Brain microvascular endothelial cell (primary cell): Measurements from ENCODE around the gene BABAM2.
A peak's percentile ranks its signal among the peaks of the same experiment; 100 is the strongest.

Source experiments
- DNase-seq: peaks from one replicate; pipeline ENCODE4 v3.0.0-alpha.2; 2020
- H3K27ac ChIP-seq: fragments of 250-450 bp; sonication (Bioruptor Pico); 2 replicates; pipeline ENCODE4 v1.5.1; 2020; ENCODE audit warnings: mild to moderate bottlenecking, moderate library complexity
- H3K27me3 ChIP-seq: fragments of 250-450 bp; sonication (Bioruptor Pico); replicated peaks from 2 replicates; pipeline ENCODE4 v1.5.1; 2020; ENCODE audit warnings: mild to moderate bottlenecking
- H3K36me3 ChIP-seq: fragments of 250-450 bp; sonication (Bioruptor Pico); replicated peaks from 2 replicates; pipeline ENCODE4 v1.5.1; 2020; ENCODE audit warnings: mild to moderate bottlenecking
- H3K4me3 ChIP-seq: 2 replicates; pipeline ENCODE4 v1.5.1; 2011; ENCODE audit warnings: low read depth, mild to moderate bottlenecking, control low read depth, low read length, moderate library complexity
- CTCF ChIP-seq: IDR thresholded peaks from 2 replicates; pipeline ENCODE4 v1.5.1; 2011; ENCODE audit warnings: low read depth, mild to moderate bottlenecking, moderate library complexity, low read length, control low read depth, inconsistent platforms; ENCODE audit errors: missing control alignments
- in situ Hi-C: cut with HindIII; loops from 2 replicates; pipeline ENCODE4 v1.10.0; 2017; ENCODE audit warnings: low sequenced_read_pairs, low pct_ligation_motif_present

BABAM2 gene

GRCh38 chr2:27884601-27885000 lies 5.9 kb upstream of the BABAM2 start:
- in situ Hi-C loops, result no loop called here
- DNase-seq, result no peak
- Histone ChIP-seq H3K27ac (peak overlapping the region; percentile 83), H3K4me3 (no peak overlapping the region), H3K27me3 (no peaks in the 10 kb centered on the region), H3K36me3 (no peaks in the 10 kb centered on the region)
- TF ChIP-seq CTCF, result no peak

DNA sequence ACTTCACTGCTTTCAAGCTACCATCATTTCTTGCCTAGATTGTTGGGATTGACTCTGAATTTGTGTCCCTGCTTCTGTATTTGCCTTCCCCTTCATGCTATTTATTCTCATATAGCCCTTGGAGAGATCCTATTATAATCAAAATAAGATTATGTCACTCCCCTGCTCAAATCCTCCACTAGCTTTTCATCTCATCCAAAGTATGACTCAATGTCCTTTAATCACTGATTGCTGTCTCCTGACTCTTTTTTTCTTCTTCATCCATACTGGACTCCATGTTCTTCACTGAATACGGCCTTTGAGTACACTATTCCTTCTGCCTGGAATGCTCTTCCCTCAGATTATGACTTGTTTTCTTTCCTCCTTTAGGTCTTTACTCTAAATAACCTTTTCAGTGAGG lies 5.3 kb upstream of the BABAM2 start:
- Histone ChIP-seq H3K27ac (peak overlapping the region; percentile 83), H3K27me3 (no peaks in the 10 kb centered on the region)

GRCh38 chr2:27885661-27886060 lies 4.9 kb upstream of the BABAM2 start:
- Histone ChIP-seq H3K36me3 (no peaks in the 10 kb centered on the region), H3K27ac (peak overlapping the region; percentile 83), H3K4me3 (no peak overlapping the region), H3K27me3 (no peaks in the 10 kb centered on the region)
- no peak for TF ChIP-seq CTCF
- DNase-seq, result no peak
- in situ Hi-C loops, result no loop called here

More for the DNA sequence above, 5.3 kb upstream of the BABAM2 start:
- no peaks in the 10 kb centered on the region for H3K36me3 ChIP-seq
- H3K4me3 ChIP-seq, result no peak overlapping the region
- in situ Hi-C loops, result no loop called here
- no peak for TF ChIP-seq CTCF
- DNase-seq, result no peak

- no peaks in the 10 kb centered on the region for H3K27me3 ChIP-seq
- no peak for TF ChIP-seq CTCF
- H3K4me3 ChIP-seq, result no peak overlapping the region
- H3K27ac ChIP-seq, result no peak overlapping the region
- H3K36me3 ChIP-seq, result no peaks in the 10 kb centered on the region
- no peak for DNase-seq
- in situ Hi-C loops, result no loop called here
These were observed 4.2 kb upstream of the BABAM2 start for GRCh38 chr2:27886322-27886721.

DNA sequence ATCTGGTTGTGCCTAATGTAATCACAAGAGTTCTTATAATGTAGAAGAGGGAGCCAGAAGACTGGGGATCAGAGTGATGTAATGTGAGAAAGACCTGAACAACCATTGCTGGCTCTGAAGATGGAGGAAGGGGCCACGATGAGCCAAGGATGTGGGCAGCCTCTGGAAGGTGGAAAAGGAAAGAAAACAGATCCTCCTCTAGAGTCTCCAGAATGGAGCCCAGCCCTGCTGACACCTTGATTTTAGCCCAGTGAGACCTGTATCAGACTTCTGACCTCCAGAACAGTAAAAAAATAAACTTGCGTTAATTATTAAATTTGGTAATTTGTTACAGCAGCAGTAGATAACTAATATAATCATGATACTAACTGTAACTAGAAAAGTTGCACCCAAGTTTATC lies 3.4 kb upstream of the BABAM2 start:
- no peaks in the 10 kb centered on the region for H3K27me3 ChIP-seq
- no peak for TF ChIP-seq CTCF
- no peak overlapping the region for H3K4me3 ChIP-seq
- in situ Hi-C loops, result no loop called here
- H3K36me3 ChIP-seq, result no peaks in the 10 kb centered on the region
- no peak overlapping the region for H3K27ac ChIP-seq
- no peak for DNase-seq

- no peak for DNase-seq
- Histone ChIP-seq H3K4me3 (no peak overlapping the region), H3K36me3 (no peaks in the 10 kb centered on the region), H3K27ac (no peak overlapping the region), H3K27me3 (no peaks in the 10 kb centered on the region)
- no peak for TF ChIP-seq CTCF
- in situ Hi-C loops, result no loop called here
These were observed 2.7 kb upstream of the BABAM2 start for GRCh38 chr2:27887830-27888229.
